Trophoblast cell (in vitro differentiated cells and primary cell): Measurements from ENCODE around the gene HTR3E.

ENCODE experiments used
- DNase-seq, 2 donors: peaks; one replicate each; pipeline ENCODE4 v3.0.0-alpha.2; 2016
- H2AFZ ChIP-seq: 2 replicates; pipeline ENCODE4 v1.6.1; 2013; ENCODE audit warnings: low read length, moderate library complexity, mild to moderate bottlenecking; ENCODE audit not compliant: insufficient read depth, poor library complexity
- H2AK5ac ChIP-seq: 2 replicates; pipeline ENCODE4 v1.6.1; 2013; ENCODE audit warnings: mild to moderate bottlenecking, low read length
- H2BK120ac ChIP-seq: 2 replicates; pipeline ENCODE4 v1.6.1; 2013; ENCODE audit warnings: low read length, mild to moderate bottlenecking, moderate library complexity; ENCODE audit not compliant: insufficient read depth, poor library complexity
- H2BK12ac ChIP-seq: 2 replicates; pipeline ENCODE4 v1.6.1; 2013; ENCODE audit warnings: mild to moderate bottlenecking, low read length, moderate library complexity
- H2BK5ac ChIP-seq: 2 replicates; pipeline ENCODE4 v1.6.1; 2013; ENCODE audit warnings: low read length, low read depth, moderate library complexity, mild to moderate bottlenecking; ENCODE audit not compliant: poor library complexity
- H3K14ac ChIP-seq: 2 replicates; pipeline ENCODE4 v1.6.1; 2013; ENCODE audit warnings: mild to moderate bottlenecking, low read length
- H3K18ac ChIP-seq: 2 replicates; pipeline ENCODE4 v1.6.1; 2013; ENCODE audit warnings: mild to moderate bottlenecking, low read length
- H3K23ac ChIP-seq: 2 replicates; pipeline ENCODE4 v1.6.1; 2013; ENCODE audit warnings: low read length
- H3K27ac ChIP-seq: 2 replicates; pipeline ENCODE4 v1.5.1; 2013; ENCODE audit warnings: low read depth, mild to moderate bottlenecking, inconsistent platforms, low read length, moderate library complexity
- H3K27me3 ChIP-seq: 2 replicates; pipeline ENCODE4 v1.6.1; 2013; ENCODE audit warnings: inconsistent platforms, mild to moderate bottlenecking, low read length, moderate library complexity; ENCODE audit not compliant: insufficient read depth
- H3K36me3 ChIP-seq, 2 experiments: 1 replicate in 1 of 2; 2 replicates in 1 of 2; pipeline ENCODE4 v1.6.1; 2013; ENCODE audit warnings: low read length in 2 of 2, mild to moderate bottlenecking in 2 of 2, moderate library complexity in 1 of 2; ENCODE audit not compliant: insufficient read depth in 2 of 2, control insufficient read depth in 1 of 2
- H3K4ac ChIP-seq: 2 replicates; pipeline ENCODE4 v1.6.1; 2013; ENCODE audit warnings: low read depth, mild to moderate bottlenecking, low read length, moderate library complexity
- H3K4me1 ChIP-seq, 2 experiments: 1 replicate in 1 of 2; 2 replicates in 1 of 2; pipeline ENCODE4 v1.6.1; 2013; ENCODE audit warnings: low read length in 2 of 2, mild to moderate bottlenecking in 2 of 2, moderate library complexity in 1 of 2; ENCODE audit not compliant: insufficient read depth in 2 of 2, control insufficient read depth in 1 of 2
- H3K4me2 ChIP-seq: 2 replicates; pipeline ENCODE4 v1.6.1; 2013; ENCODE audit warnings: inconsistent platforms, mild to moderate bottlenecking, low read length, moderate library complexity
- H3K4me3 ChIP-seq: 2 replicates; pipeline ENCODE4 v1.5.1; 2013; ENCODE audit warnings: mild to moderate bottlenecking, low read depth, low read length, inconsistent platforms
- H3K79me1 ChIP-seq: one replicate; pipeline ENCODE4 v1.6.1; 2013; ENCODE audit warnings: low read length
- H3K79me2 ChIP-seq: 2 replicates; pipeline ENCODE4 v1.6.1; 2013; ENCODE audit warnings: low read length, mild to moderate bottlenecking; ENCODE audit not compliant: control insufficient read depth, insufficient read depth, poor library complexity
- H3K9ac ChIP-seq: 2 replicates; pipeline ENCODE4 v1.6.1; 2013; ENCODE audit warnings: mild to moderate bottlenecking, low read length
- H3K9me3 ChIP-seq: 2 replicates; pipeline ENCODE4 v1.6.1; 2013; ENCODE audit warnings: low read depth, mild to moderate bottlenecking, control low read depth, inconsistent platforms, low read length; ENCODE audit not compliant: insufficient read depth
- H4K12ac ChIP-seq: 2 replicates; pipeline ENCODE4 v1.6.1; 2013; ENCODE audit warnings: low read depth, mild to moderate bottlenecking, low read length, moderate library complexity
- H4K8ac ChIP-seq: 2 replicates; pipeline ENCODE4 v1.6.1; 2013; ENCODE audit warnings: low read depth, mild to moderate bottlenecking, low read length, moderate library complexity
- H4K91ac ChIP-seq: one replicate; pipeline ENCODE4 v1.6.1; 2013; ENCODE audit warnings: low read depth, mild to moderate bottlenecking, low read length, moderate library complexity
- WGBS: extraction: QIAGEN DNeasy Blood & Tissue Kit; methylation state at CpG from one replicate; pipeline ENCODE4 v1.1.7; 2013; ENCODE audit warnings: missing lambda C conversion rate; ENCODE audit not compliant: insufficient read length, insufficient coverage; ENCODE audit errors: extremely low coverage; 5-methylcytosine and 5-hydroxymethylcytosine counted together

HTR3E gene

GRCh38 chr3:184145111-184145524 lies 48.3 kb downstream of the HTR3E start:
- H3K4me2 ChIP-seq: no peak overlapping the region
- H3K79me2 ChIP-seq: no peaks in the 10 kb centered on the region
- H2BK120ac ChIP-seq: no peak overlapping the region
- no peak overlapping the region for H4K12ac ChIP-seq
- no peak overlapping the region for H3K4ac ChIP-seq
- peak; percentile 43 to 60 for DNase-seq
- peaks cover 0 to 4% of the 10 kb centered on the region in 2 experiments for H3K4me1 ChIP-seq
- no peak overlapping the region for H2BK12ac ChIP-seq
- H3K4me3 ChIP-seq: no peak overlapping the region
- H3K14ac ChIP-seq: no peak overlapping the region
- no peak overlapping the region for H2AK5ac ChIP-seq
- no peak overlapping the region for H3K23ac ChIP-seq
- H3K27me3 ChIP-seq: no peaks in the 10 kb centered on the region
- no CpG with 5 or more reads among the region's 4 CpGs for WGBS
- H4K8ac ChIP-seq: no peak overlapping the region
- no peak overlapping the region for H2AFZ ChIP-seq
- H4K91ac ChIP-seq: no peak overlapping the region
- no peak overlapping the region for H3K27ac ChIP-seq
- H3K9ac ChIP-seq: no peak overlapping the region
- H3K79me1 ChIP-seq: no peaks in the 10 kb centered on the region
- no peak overlapping the region for H3K18ac ChIP-seq
- no peak overlapping the region for H2BK5ac ChIP-seq
- H3K36me3 ChIP-seq: peaks cover 27 to 55% of the 10 kb centered on the region in 2 experiments
- no peaks in the 10 kb centered on the region for H3K9me3 ChIP-seq

- Histone ChIP-seq H2BK5ac (no peak overlapping the region), H3K27me3 (no peaks in the 10 kb centered on the region), H2AK5ac (no peak overlapping the region), H3K4me3 (no peak overlapping the region), H4K8ac (no peak overlapping the region), H3K4me2 (no peak overlapping the region), H3K79me1 (no peaks in the 10 kb centered on the region), H2BK120ac (no peak overlapping the region), H3K4ac (no peak overlapping the region), H4K91ac (no peak overlapping the region), H3K14ac (no peak overlapping the region), H3K9me3 (no peaks in the 10 kb centered on the region), H3K4me1 (peaks cover 0 to 4% of the 10 kb centered on the region in 2 experiments), H3K27ac (no peak overlapping the region), H3K18ac (no peak overlapping the region), H2AFZ (no peak overlapping the region), H4K12ac (no peak overlapping the region), H3K9ac (no peak overlapping the region), H3K36me3 (peaks cover 23 to 49% of the 10 kb centered on the region in 2 experiments), H2BK12ac (no peak overlapping the region), H3K79me2 (no peaks in the 10 kb centered on the region), H3K23ac (no peak overlapping the region)
- no CpG with 5 or more reads among the region's 8 CpGs for WGBS
- no peak for DNase-seq
Measured at GRCh38 chr3:184145751-184146270, 48.9 kb downstream of the HTR3E start.

DNA sequence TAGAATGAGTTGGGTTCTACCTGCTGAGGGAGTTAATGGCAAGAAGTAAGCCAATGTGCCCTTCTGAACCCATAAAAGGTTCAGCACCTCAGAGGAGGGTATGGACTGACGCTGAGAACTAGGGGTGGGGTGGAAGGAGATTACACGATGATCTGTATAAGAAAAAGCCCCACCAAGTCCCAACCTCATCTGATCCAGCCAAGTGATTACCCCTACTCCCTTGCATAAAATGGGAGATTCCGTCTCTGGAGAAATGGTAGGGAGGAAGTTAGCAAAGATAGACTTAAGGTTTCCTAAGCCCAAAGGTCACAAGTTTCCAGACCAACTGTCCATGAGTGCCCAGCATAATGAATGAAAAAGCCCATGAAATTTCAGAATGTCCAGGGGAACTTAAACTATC lies 51.2 kb downstream of the HTR3E start:
- no peak overlapping the region for H3K23ac ChIP-seq
- H2BK120ac ChIP-seq: no peak overlapping the region
- no peak overlapping the region for H3K18ac ChIP-seq
- no peak overlapping the region for H3K4me2 ChIP-seq
- no peak overlapping the region for H4K12ac ChIP-seq
- H2AFZ ChIP-seq: no peak overlapping the region
- no peak overlapping the region for H4K91ac ChIP-seq
- H2BK12ac ChIP-seq: no peak overlapping the region
- peaks cover 0 to 4% of the 10 kb centered on the region in 2 experiments for H3K4me1 ChIP-seq
- no peaks in the 10 kb centered on the region for H3K79me1 ChIP-seq
- no CpG with 5 or more reads among the region's 3 CpGs for WGBS
- H3K36me3 ChIP-seq: peaks cover 8 to 29% of the 10 kb centered on the region in 2 experiments
- no peak overlapping the region for H2BK5ac ChIP-seq
- no peaks in the 10 kb centered on the region for H3K9me3 ChIP-seq
- no peak overlapping the region for H2AK5ac ChIP-seq
- H3K27ac ChIP-seq: no peak overlapping the region
- no peaks in the 10 kb centered on the region for H3K27me3 ChIP-seq
- no peaks in the 10 kb centered on the region for H3K79me2 ChIP-seq
- H3K4ac ChIP-seq: no peak overlapping the region
- H3K9ac ChIP-seq: no peak overlapping the region
- H3K4me3 ChIP-seq: no peak overlapping the region
- no peak overlapping the region for H4K8ac ChIP-seq
- no peak overlapping the region for H3K14ac ChIP-seq
- DNase-seq: no peak

GRCh38 chr3:184149123-184149522 lies 52.3 kb downstream of the HTR3E start:
- Histone ChIP-seq H2AFZ (no peak overlapping the region), H3K27me3 (no peaks in the 10 kb centered on the region), H4K91ac (no peak overlapping the region), H3K4me1 (peaks cover 0 to 3% of the 10 kb centered on the region in 2 experiments), H4K12ac (no peak overlapping the region), H2AK5ac (no peak overlapping the region), H2BK120ac (no peak overlapping the region), H3K4ac (no peak overlapping the region), H2BK12ac (no peak overlapping the region), H3K4me2 (no peak overlapping the region), H4K8ac (no peak overlapping the region), H3K14ac (no peak overlapping the region), H3K9me3 (no peaks in the 10 kb centered on the region), H3K79me2 (no peaks in the 10 kb centered on the region), H3K23ac (no peak overlapping the region), H2BK5ac (no peak overlapping the region), H3K4me3 (no peak overlapping the region), H3K27ac (no peak overlapping the region), H3K36me3 (peaks cover 3 to 19% of the 10 kb centered on the region in 2 experiments), H3K79me1 (no peaks in the 10 kb centered on the region), H3K18ac (no peak overlapping the region), H3K9ac (no peak overlapping the region)
- WGBS: no CpG with 5 or more reads among the region's 6 CpGs
- DNase-seq: no peak
